Measurements from ENCODE around the gene SLC4A1AP. TPM values are rescaled to one million over a fixed set of nuclear protein-coding genes. Genes with fewer than 3 reads are reported as not detected.

SLC4A1AP gene
- total and polyA plus RNA-seq, 2 of the 13 experiments (the other 11 are each of a cell fraction or from before 2014, with no cell fraction given) = 15.3 to 44.6 TPM

DNA sequence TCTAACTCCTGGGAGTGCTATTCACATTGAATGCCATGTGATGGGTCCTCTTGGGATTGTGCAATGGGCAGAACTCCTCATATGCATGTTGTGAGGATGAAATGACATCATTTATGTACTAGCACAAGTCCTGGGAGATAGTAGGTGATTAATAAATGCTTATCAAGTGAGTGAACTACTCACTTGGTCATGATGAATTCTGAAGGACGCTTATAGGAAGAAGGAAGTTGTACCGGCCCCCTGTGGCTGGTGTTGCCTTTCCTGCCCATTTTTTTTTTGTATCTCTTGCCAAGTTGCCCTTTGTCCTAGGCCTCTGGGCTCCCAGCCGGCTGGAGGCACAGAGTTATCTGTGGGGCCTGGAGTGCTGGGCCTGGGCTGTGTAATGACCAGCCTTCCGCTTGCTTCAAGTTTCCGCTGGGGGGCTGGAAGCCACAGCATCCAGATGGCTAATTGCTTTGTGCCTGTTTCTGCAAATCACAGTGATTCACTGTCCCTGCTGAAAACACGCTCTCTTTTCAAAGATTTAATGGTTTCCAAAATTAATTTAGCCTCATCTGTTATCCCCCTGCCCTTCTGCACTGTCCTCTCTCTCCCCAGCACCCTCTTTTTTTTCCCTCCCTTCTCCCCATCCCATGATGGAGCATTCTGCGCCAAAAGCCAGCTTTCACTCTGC lies 74.1 kb downstream of the SLC4A1AP start (continued):
- TF ChIP-seq, protein P1, sequence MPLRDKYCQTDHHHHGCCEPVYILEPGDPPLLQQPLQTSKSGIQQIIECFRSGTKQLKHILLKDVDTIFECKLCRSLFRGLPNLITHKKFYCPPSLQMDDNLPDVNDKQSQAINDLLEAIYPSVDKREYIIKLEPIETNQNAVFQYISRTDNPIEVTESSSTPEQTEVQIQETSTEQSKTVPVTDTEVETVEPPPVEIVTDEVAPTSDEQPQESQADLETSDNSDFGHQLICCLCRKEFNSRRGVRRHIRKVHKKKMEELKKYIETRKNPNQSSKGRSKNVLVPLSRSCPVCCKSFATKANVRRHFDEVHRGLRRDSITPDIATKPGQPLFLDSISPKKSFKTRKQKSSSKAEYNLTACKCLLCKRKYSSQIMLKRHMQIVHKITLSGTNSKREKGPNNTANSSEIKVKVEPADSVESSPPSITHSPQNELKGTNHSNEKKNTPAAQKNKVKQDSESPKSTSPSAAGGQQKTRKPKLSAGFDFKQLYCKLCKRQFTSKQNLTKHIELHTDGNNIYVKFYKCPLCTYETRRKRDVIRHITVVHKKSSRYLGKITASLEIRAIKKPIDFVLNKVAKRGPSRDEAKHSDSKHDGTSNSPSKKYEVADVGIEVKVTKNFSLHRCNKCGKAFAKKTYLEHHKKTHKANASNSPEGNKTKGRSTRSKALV (CRISPR knock-in tag; IDR thresholded peaks at IDR 0.05) = no peak; the same call in 1 of the 2 replicates
- TF ChIP-seq HHEX (CRISPR knock-in tag; IDR thresholded peaks at IDR 0.05) (peak; percentile 4; the same call in 1 of the 2 replicates), CHD2 (IDR thresholded peaks at IDR 0.05; ENCODE audit: low read depth, low read length) (no peak), TRIM24 (CRISPR knock-in tag; IDR thresholded peaks at IDR 0.05) (no peak), ZNF121 (CRISPR knock-in tag; IDR thresholded peaks at IDR 0.05) (peak; percentile 56), NRL (CRISPR knock-in tag; IDR thresholded peaks at IDR 0.05; ENCODE audit: borderline replicate concordance) (0 out of 2 replicates have a peak, but pooled peaks have one; percentile 71), SIX1 (CRISPR knock-in tag; IDR thresholded peaks at IDR 0.05; ENCODE audit: borderline replicate concordance) (peak; percentile 71; the same call in 1 of the 2 replicates), FOXC1 (CRISPR knock-in tag; IDR thresholded peaks at IDR 0.05; ENCODE audit: borderline replicate concordance) (no peak; the same call in 1 of the 2 replicates), HNRNPL (IDR thresholded peaks at IDR 0.05; ENCODE audit: low read depth, low read length) (peak; percentile 78), ZNF766 (CRISPR knock-in tag; IDR thresholded peaks at IDR 0.05; ENCODE audit: borderline replicate concordance) (no peak), ZBTB21 (CRISPR knock-in tag; IDR thresholded peaks at IDR 0.05) (no peak), ZNF567 (CRISPR knock-in tag; IDR thresholded peaks at IDR 0.05; ENCODE audit: borderline replicate concordance) (no peak), SIX4 (CRISPR knock-in tag; IDR thresholded peaks at IDR 0.05) (no peak), CEBPB (IDR thresholded peaks at IDR 0.05; ENCODE audit: borderline replicate concordance, low read depth, low read length) (peak; percentile 97), KLF16 (CRISPR knock-in tag; IDR thresholded peaks at IDR 0.05) (peak in 1 of 2 experiments; percentile 23; a peak in 1 of 4 replicates)
- TF ChIP-seq, protein P2, sequence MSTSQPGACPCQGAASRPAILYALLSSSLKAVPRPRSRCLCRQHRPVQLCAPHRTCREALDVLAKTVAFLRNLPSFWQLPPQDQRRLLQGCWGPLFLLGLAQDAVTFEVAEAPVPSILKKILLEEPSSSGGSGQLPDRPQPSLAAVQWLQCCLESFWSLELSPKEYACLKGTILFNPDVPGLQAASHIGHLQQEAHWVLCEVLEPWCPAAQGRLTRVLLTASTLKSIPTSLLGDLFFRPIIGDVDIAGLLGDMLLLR (CRISPR knock-in tag; IDR thresholded peaks at IDR 0.05) = no peak
- TF ChIP-seq, protein P3, sequence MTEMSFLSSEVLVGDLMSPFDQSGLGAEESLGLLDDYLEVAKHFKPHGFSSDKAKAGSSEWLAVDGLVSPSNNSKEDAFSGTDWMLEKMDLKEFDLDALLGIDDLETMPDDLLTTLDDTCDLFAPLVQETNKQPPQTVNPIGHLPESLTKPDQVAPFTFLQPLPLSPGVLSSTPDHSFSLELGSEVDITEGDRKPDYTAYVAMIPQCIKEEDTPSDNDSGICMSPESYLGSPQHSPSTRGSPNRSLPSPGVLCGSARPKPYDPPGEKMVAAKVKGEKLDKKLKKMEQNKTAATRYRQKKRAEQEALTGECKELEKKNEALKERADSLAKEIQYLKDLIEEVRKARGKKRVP (CRISPR knock-in tag; IDR thresholded peaks at IDR 0.05) = peak in 1 of 2 experiments; percentile 74; a peak in 2 of 4 replicates
- TF ChIP-seq, protein P4, sequence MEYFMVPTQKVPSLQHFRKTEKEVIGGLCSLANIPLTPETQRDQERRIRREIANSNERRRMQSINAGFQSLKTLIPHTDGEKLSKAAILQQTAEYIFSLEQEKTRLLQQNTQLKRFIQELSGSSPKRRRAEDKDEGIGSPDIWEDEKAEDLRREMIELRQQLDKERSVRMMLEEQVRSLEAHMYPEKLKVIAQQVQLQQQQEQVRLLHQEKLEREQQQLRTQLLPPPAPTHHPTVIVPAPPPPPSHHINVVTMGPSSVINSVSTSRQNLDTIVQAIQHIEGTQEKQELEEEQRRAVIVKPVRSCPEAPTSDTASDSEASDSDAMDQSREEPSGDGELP (IDR thresholded peaks at IDR 0.05; ENCODE audit: borderline replicate concordance, low read depth) = peak; percentile 79; the same call in 1 of the 2 replicates
- TF ChIP-seq, protein P5, sequence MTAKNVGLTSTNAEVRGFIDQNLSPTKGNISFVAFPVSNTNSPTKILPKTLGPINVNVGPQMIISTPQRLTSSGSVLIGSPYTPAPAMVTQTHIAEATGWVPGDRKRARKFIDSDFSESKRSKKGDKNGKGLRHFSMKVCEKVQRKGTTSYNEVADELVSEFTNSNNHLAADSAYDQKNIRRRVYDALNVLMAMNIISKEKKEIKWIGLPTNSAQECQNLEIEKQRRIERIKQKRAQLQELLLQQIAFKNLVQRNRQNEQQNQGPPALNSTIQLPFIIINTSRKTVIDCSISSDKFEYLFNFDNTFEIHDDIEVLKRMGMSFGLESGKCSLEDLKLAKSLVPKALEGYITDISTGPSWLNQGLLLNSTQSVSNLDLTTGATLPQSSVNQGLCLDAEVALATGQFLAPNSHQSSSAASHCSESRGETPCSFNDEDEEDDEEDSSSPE (CRISPR knock-in tag; IDR thresholded peaks at IDR 0.05) = peak; percentile 12; the same call in 1 of the 2 replicates
- TF ChIP-seq, protein P6, sequence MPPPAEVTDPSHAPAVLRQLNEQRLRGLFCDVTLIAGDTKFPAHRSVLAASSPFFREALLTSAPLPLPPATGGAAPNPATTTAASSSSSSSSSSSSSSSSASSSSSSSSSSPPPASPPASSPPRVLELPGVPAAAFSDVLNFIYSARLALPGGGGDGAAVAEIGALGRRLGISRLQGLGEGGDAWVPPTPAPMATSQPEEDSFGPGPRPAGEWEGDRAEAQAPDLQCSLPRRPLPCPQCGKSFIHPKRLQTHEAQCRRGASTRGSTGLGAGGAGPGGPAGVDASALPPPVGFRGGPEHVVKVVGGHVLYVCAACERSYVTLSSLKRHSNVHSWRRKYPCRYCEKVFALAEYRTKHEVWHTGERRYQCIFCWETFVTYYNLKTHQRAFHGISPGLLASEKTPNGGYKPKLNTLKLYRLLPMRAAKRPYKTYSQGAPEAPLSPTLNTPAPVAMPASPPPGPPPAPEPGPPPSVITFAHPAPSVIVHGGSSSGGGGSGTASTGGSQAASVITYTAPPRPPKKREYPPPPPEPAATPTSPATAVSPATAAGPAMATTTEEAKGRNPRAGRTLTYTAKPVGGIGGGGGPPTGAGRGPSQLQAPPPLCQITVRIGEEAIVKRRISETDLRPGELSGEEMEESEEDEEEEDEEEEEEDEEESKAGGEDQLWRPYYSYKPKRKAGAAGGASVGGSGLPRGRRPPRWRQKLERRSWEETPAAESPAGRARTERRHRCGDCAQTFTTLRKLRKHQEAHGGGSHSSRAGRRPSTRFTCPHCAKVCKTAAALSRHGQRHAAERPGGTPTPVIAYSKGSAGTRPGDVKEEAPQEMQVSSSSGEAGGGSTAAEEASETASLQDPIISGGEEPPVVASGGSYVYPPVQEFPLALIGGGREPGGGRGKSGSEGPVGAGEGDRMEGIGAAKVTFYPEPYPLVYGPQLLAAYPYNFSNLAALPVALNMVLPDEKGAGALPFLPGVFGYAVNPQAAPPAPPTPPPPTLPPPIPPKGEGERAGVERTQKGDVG (CRISPR knock-in tag; IDR thresholded peaks at IDR 0.05; ENCODE audit: borderline replicate concordance) = no peak

Data from HepG2 (cell line).